HepG2 (cell line): Measurements from ENCODE around the gene ADCYAP1R1. TPM values are rescaled to one million over a fixed set of nuclear protein-coding genes. Genes with fewer than 3 reads are reported as not detected.

Source experiments
- ATAC-seq: fragments of 200-7000 bp; cut with Tn5 transposase; 3 replicates; pipeline ENCODE4 v1.9.1; 2020; ENCODE audit warnings: mild to moderate bottlenecking, moderate library complexity
- BruUV-seq: library from RNA; stranded (reverse); fragments of 400-500 nt; replicated peaks from 2 replicates; lab custom pipeline; 2021; lab: Mats Ljungman, UMichigan
- CTCF ChIA-PET: fragments of 300-600 bp; formaldehyde crosslinking; extraction: SDS; loops from one replicate; lab custom pipeline; 2021; ENCODE audit warnings: low total read pairs, inconsistent platforms, low intra/inter-chr PET ratio; lab: Yijun Ruan, JAX
- POLR2A ChIA-PET: fragments of 350-600 bp; sonication (Branson Sonifier 250); formaldehyde crosslinking; loops from one replicate; lab custom pipeline; 2020; ENCODE audit warnings: antibody characterized with exemption, inconsistent platforms; lab: Yijun Ruan, JAX
- DNase-seq: peaks from one replicate; pipeline ENCODE4 v3.0.0-alpha.2; 2015; ENCODE audit warnings: low spot score
- FAIRE-seq: peaks from 3 replicates; lab custom pipeline; 2011; peaks lifted over from hg19 to GRCh38; lab: Jason Lieb, UNC
- H2AFZ ChIP-seq: one replicate; pipeline ENCODE4 v1.6.1; 2011; ENCODE audit warnings: low read length, inconsistent platforms
- H3K27ac ChIP-seq: fragments of 300-600 bp; 3 replicates; pipeline ENCODE4 v1.8.0; 2011; ENCODE audit warnings: mixed run types, mild to moderate bottlenecking, mixed read lengths, low read length, inconsistent platforms; ENCODE audit not compliant: insufficient read depth; ENCODE audit errors: extremely low read length
- H3K27me3 ChIP-seq, 2 experiments: fragments of 200-600 bp in 1 of 2; 2 replicates in 1 of 2; 3 replicates in 1 of 2; pipeline versions ENCODE4 v1.6.0 to v1.8.0; 2011; ENCODE audit warnings: low read length in 2 of 2, mild to moderate bottlenecking in 2 of 2, moderate library complexity in 2 of 2, inconsistent platforms in 1 of 2; ENCODE audit not compliant: insufficient read depth in 2 of 2, control insufficient read depth in 1 of 2
- H3K36me3 ChIP-seq, 2 experiments: fragments of 200-600 bp in 1 of 2; replicated peaks in 1 of 2; 2 replicates in 1 of 2; 3 replicates in 1 of 2; pipeline versions ENCODE4 v1.5.1 to v1.8.0; 2011; ENCODE audit warnings: low read length in 2 of 2, inconsistent platforms in 1 of 2; ENCODE audit not compliant: insufficient read depth in 2 of 2, control insufficient read depth in 1 of 2
- H3K4me1 ChIP-seq: 2 replicates; pipeline ENCODE4 v1.5.1; 2012; ENCODE audit warnings: low read length, inconsistent platforms; ENCODE audit not compliant: insufficient read depth
- H3K4me2 ChIP-seq: 2 replicates; pipeline ENCODE4 v1.6.0; 2011; ENCODE audit warnings: low read depth, low read length, inconsistent platforms
- H3K4me3 ChIP-seq, 3 experiments: fragments of 200-600 bp in 1 of 3; sonication (generic), shearing (Covaris generic) in 1 of 3; replicated peaks in 1 of 3; 2 replicates each; pipeline ENCODE4 v1.5.1; 2011 to 2016; ENCODE audit warnings: low read length in 3 of 3, inconsistent platforms in 2 of 3, low read depth in 2 of 3, mild to moderate bottlenecking in 2 of 3, control low read depth in 1 of 3, mixed read lengths in 1 of 3; ENCODE audit not compliant: insufficient read depth in 1 of 3
- H3K79me2 ChIP-seq: one replicate; pipeline ENCODE4 v1.6.1; 2011; ENCODE audit warnings: low read length, inconsistent platforms; ENCODE audit not compliant: insufficient read depth
- H3K9ac ChIP-seq: 2 replicates; pipeline ENCODE4 v1.6.0; 2011; ENCODE audit warnings: mild to moderate bottlenecking, low read depth, low read length, inconsistent platforms; ENCODE audit not compliant: insufficient read depth
- H3K9me3 ChIP-seq: 2 replicates; pipeline ENCODE4 v1.5.1; 2012; ENCODE audit warnings: mild to moderate bottlenecking, low read length
- H4K20me1 ChIP-seq: 2 replicates; pipeline ENCODE4 v1.6.0; 2011; ENCODE audit warnings: inconsistent platforms, mild to moderate bottlenecking, low read length, moderate library complexity; ENCODE audit not compliant: insufficient read depth
- CENPBD1 ChIP-seq: sonication (generic); formaldehyde crosslinking; IDR thresholded peaks from 2 replicates; pipeline ENCODE4 v1.8.0; 2022; ENCODE audit warnings: missing genetic modification reagents, low read depth, mild to moderate bottlenecking, borderline replicate concordance
- MXD3 ChIP-seq: IDR thresholded peaks from 2 replicates; pipeline ENCODE4 v1.6.1; 2016; ENCODE audit warnings: mild to moderate bottlenecking, missing biosample characterization, missing genetic modification reagents
- NFYC ChIP-seq: IDR thresholded peaks from 2 replicates; pipeline ENCODE4 v1.6.1; 2016; ENCODE audit warnings: missing genetic modification reagents, missing compliant biosample characterization
- PAX8 ChIP-seq: sonication (generic); formaldehyde crosslinking; IDR thresholded peaks from 2 replicates; pipeline ENCODE4 v1.8.0; 2022; ENCODE audit warnings: mild to moderate bottlenecking, missing genetic modification reagents, borderline replicate concordance
- TCF12 ChIP-seq, 2 experiments: fragments of 450-650 bp in 1 of 2; sonication (generic) in 1 of 2; formaldehyde crosslinking in 1 of 2; IDR thresholded peaks; 2 replicates each; pipeline versions ENCODE4 v1.6.1 to v1.8.0; 2017 to 2022; ENCODE audit warnings: antibody characterized with exemption in 1 of 2, mild to moderate bottlenecking in 1 of 2, missing genetic modification reagents in 1 of 2, moderate library complexity in 1 of 2
- THAP7 ChIP-seq: sonication (generic); formaldehyde crosslinking; IDR thresholded peaks from 2 replicates; pipeline ENCODE4 v1.8.1; 2023; ENCODE audit warnings: mild to moderate bottlenecking, missing genetic modification reagents
- TP53 ChIP-seq: sonication (generic); formaldehyde crosslinking; conservative IDR thresholded peaks from 2 replicates; pipeline ENCODE4 v1.4.0; 2020; ENCODE audit warnings: missing genetic modification reagents
- ZBTB7A ChIP-seq: sonication (generic); formaldehyde crosslinking; IDR thresholded peaks from 2 replicates; pipeline ENCODE4 v1.8.0; 2022; ENCODE audit warnings: mild to moderate bottlenecking, missing genetic modification reagents
- ZFAT ChIP-seq: sonication (generic); formaldehyde crosslinking; conservative IDR thresholded peaks from 2 replicates; pipeline ENCODE4 v1.8.1; 2023; ENCODE audit warnings: missing genetic modification reagents, inconsistent platforms
- ZNF101 ChIP-seq: sonication (generic); formaldehyde crosslinking; IDR thresholded peaks from 2 replicates; pipeline ENCODE4 v1.4.0; 2020; ENCODE audit warnings: mild to moderate bottlenecking, low read depth, missing genetic modification reagents, borderline replicate concordance
- ZNF232 ChIP-seq: sonication (generic); formaldehyde crosslinking; IDR thresholded peaks from 2 replicates; pipeline ENCODE4 v1.4.0; 2020; ENCODE audit warnings: missing genetic modification reagents, borderline replicate concordance
- ZNF350 ChIP-seq: sonication (generic); formaldehyde crosslinking; IDR thresholded peaks from 2 replicates; pipeline ENCODE4 v1.4.0; 2020; ENCODE audit warnings: mild to moderate bottlenecking, low read depth, missing genetic modification reagents, borderline replicate concordance
- ZNF552 ChIP-seq: sonication (generic); formaldehyde crosslinking; IDR thresholded peaks from 2 replicates; pipeline ENCODE4 v1.9.0; 2022; ENCODE audit warnings: missing genetic modification reagents, mild to moderate bottlenecking, borderline replicate concordance
- ZNF570 ChIP-seq: sonication (generic); formaldehyde crosslinking; IDR thresholded peaks from 2 replicates; pipeline ENCODE4 v1.4.0; 2020; ENCODE audit warnings: mild to moderate bottlenecking, missing genetic modification reagents, borderline replicate concordance
- WGBS: methylation state at CpG from one replicate; pipeline ENCODE4 v1.1.6; 2017; ENCODE audit warnings: low lambda C conversion rate; 5-methylcytosine and 5-hydroxymethylcytosine counted together
- in situ Hi-C: cut with HindIII; loops from 2 replicates; pipeline ENCODE4 v1.10.0; 2017; ENCODE audit warnings: low pct_unique_long_range_greater_than_20kb; ENCODE audit not compliant: extremely low pct_ligation_motif_present
- intact Hi-C: fragments of 100-400 bp; cut with micrococcal nuclease; formaldehyde crosslinking; loops from one replicate; pipeline ENCODE4 v1.10.0; 2022; ENCODE audit not compliant: unreplicated experiment
- polyA plus RNA-seq, 8 experiments: library from polyadenylated mRNA; depleted of rRNA in 3 of 8; stranded (reverse) in 7 of 8; unstranded in 1 of 8; fragments of >200 nt; fragmentation: Illumina TruSeq in 4 of 8; extraction: Trizol in 4 of 8; gene quantifications; 2 replicates each; pipeline versions ENCODE4 v1.2.1 to v1.2.3, GENCODE V29; 2011 to 2016; ENCODE audit warnings: low read depth in 4 of 8, missing spikeins in 1 of 8, mixed read lengths in 1 of 8; ENCODE audit not compliant: insufficient read depth in 1 of 8
- total RNA-seq, 5 experiments: library from RNA; depleted of rRNA; stranded (reverse); fragments of >200 nt; fragmentation: Illumina TruSeq; extraction: Trizol; gene quantifications; 2 replicates each; pipeline ENCODE4 v1.2.3, GENCODE V29; 2016; ENCODE audit warnings: low read depth in 1 of 5
- TF ChIP-seq, protein P1 (sequence below): IDR thresholded peaks from 2 replicates; pipeline ENCODE4 v1.6.1; 2012; ENCODE audit warnings: inconsistent platforms
- TF ChIP-seq, protein P2 (sequence below): sonication (generic); formaldehyde crosslinking; IDR thresholded peaks from 2 replicates; pipeline ENCODE4 v1.5.1; 2020; ENCODE audit warnings: mild to moderate bottlenecking, missing genetic modification reagents, borderline replicate concordance

The ADCYAP1R1 gene
- total and polyA plus RNA-seq, 2 of the 13 experiments (the other 11 are each of a cell fraction or from before 2014, with no cell fraction given) = not detected

- no peaks in the 10 kb centered on the region for H3K4me1 ChIP-seq
- POLR2A ChIA-PET = no interaction called here
- H2AFZ ChIP-seq = no peak overlapping the region
- no peaks in the 10 kb centered on the region for H3K79me2 ChIP-seq
- CTCF ChIA-PET = no interaction called here
- no peaks in the 10 kb centered on the region for H3K9me3 ChIP-seq
- WGBS = 3% methylated on average over 6 of the region's 6 CpGs
- DNase-seq (no peak), ATAC-seq (no peak), FAIRE-seq (no peak)
- H4K20me1 ChIP-seq = no peaks in the 10 kb centered on the region
- in situ Hi-C loops = no loop called here
- no peak overlapping the region for H3K27ac ChIP-seq
- TF ChIP-seq ZNF350 (CRISPR knock-in tag) = no peak
- TF ChIP-seq CENPBD1 = no peak
- TF ChIP-seq, protein P1, sequence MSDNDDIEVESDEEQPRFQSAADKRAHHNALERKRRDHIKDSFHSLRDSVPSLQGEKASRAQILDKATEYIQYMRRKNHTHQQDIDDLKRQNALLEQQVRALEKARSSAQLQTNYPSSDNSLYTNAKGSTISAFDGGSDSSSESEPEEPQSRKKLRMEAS = no peak
- no peak for TF ChIP-seq MXD3 (CRISPR knock-in tag)
- TF ChIP-seq ZNF552 (CRISPR knock-in tag) = no peak
- no peak for TF ChIP-seq ZNF570
- TF ChIP-seq ZNF232 (CRISPR knock-in tag) = no peak
- no peak for TF ChIP-seq TP53 (CRISPR knock-in tag)
- no peak for TF ChIP-seq NFYC
- TF ChIP-seq ZBTB7A (CRISPR knock-in tag) = no peak
- no peak for TF ChIP-seq ZNF101 (CRISPR knock-in tag)
- no peak for TF ChIP-seq ZFAT (CRISPR knock-in tag)
- TF ChIP-seq, protein P2, sequence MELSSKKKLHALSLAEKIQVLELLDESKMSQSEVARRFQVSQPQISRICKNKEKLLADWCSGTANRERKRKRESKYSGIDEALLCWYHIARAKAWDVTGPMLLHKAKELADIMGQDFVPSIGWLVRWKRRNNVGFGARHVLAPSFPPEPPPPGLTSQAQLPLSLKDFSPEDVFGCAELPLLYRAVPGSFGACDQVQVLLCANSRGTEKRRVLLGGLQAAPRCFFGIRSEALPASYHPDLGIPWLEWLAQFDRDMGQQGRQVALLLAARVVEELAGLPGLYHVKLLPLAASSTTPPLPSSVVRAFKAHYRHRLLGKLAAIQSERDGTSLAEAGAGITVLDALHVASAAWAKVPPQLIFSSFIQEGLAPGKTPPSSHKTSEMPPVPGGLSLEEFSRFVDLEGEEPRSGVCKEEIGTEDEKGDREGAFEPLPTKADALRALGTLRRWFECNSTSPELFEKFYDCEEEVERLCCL = no peak
- TF ChIP-seq TCF12 (IDR thresholded peaks at IDR 0.05) = no peak
- TF ChIP-seq TCF12 (CRISPR knock-in tag; IDR thresholded peaks at IDR 0.05) = no peak
- TF ChIP-seq PAX8 (CRISPR knock-in tag) = no peak
- TF ChIP-seq THAP7 = no peak
- no TSS peak for BruUV-seq
- no peak overlapping the region for H3K9ac ChIP-seq
- intact Hi-C loops = no loop called here
- H3K4me2 ChIP-seq = no peak overlapping the region
- no peaks in the 10 kb centered on the region for H3K36me3 ChIP-seq
- no peak overlapping the region for H3K4me3 ChIP-seq
- H3K27me3 ChIP-seq = peaks cover 1 to 40% of the 10 kb centered on the region in 2 experiments; a peak in 3 of 5 replicates
These were observed 27.9 kb downstream of the ADCYAP1R1 start for GRCh38 chr7:31079824-31080511.
